ENCODE results near the gene CTXND2.
"Not testable (repeated sequence)": the region's sequence is repeated elsewhere in the genome, so short reads cannot be mapped to it uniquely, and the experiment has no call there.

The CTXND2 gene

GRCh38 chr1:150878931-150879330, 8.0 kb upstream of the CTXND2 start:
- not testable (repeated sequence) for DNase-seq; H3K9ac ChIP-seq (ENCODE audit: low read length); H3K36me3 ChIP-seq (ENCODE audit: control insufficient read depth, insufficient read depth, low read length)

DNA sequence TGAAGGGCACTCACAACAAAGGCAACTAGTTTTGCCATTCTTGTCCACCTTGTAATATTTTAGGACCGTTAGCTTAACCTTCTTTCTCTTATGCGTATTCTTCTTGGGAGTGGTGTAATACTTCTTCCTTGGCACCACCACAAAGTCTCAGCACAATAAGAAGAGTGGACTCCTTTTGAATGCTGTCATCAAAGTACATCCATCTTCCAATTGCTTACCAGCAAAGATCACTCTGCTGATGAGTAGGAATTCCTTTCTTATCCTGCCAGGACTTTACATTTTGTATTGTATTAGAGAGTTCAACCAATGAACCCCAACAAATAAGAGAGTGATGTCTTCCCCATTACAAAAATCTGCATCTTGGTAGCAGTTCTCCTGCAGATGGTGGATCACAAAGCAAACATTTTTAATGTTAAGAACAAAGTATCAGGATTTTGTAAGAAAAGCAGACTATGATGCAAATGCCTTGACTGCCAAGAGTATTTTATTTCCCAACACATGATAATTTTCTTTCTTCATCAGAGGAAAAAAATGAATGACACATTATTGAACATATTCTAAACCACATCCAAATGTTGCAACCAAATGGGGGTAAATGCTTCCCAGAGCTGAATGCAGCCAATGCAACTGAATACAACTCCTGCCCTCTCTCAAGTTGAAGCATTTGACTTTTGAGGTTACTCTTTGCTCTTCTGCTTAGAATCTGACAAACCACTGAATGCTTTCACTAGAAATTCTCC, 5.4 kb upstream of the CTXND2 start:
- H3K79me2 ChIP-seq (ENCODE audit: control insufficient read depth, insufficient read depth, low read length): no peaks in the 10 kb centered on the region
- no peak overlapping the region for H3K56ac ChIP-seq (ENCODE audit: low read length)
- H4K5ac ChIP-seq (ENCODE audit: low read length): no peak overlapping the region
- H3K4me3 ChIP-seq (ENCODE audit: low read length): no peak overlapping the region
- H2BK120ac ChIP-seq (ENCODE audit: low read depth, low read length): no peak overlapping the region
- no peaks in the 10 kb centered on the region for H3K36me3 ChIP-seq (ENCODE audit: control insufficient read depth, insufficient read depth, low read length)
- no peak overlapping the region for H4K8ac ChIP-seq (ENCODE audit: low read depth, low read length)
- no peak overlapping the region for H3K4me2 ChIP-seq (ENCODE audit: low read length)
- no peak overlapping the region for H3K9ac ChIP-seq (ENCODE audit: low read length)
- H3K4me1 ChIP-seq (ENCODE audit: control insufficient read depth, low read depth, low read length): no peaks in the 10 kb centered on the region
- H2AK5ac ChIP-seq (ENCODE audit: low read length): no peak overlapping the region
- no peak overlapping the region for H2BK5ac ChIP-seq (ENCODE audit: low read length)
- WGBS (ENCODE audit: extremely low coverage, insufficient coverage, low lambda C conversion rate): no CpG with 5 or more reads among the region's 2 CpGs
- no peaks in the 10 kb centered on the region for H3K27me3 ChIP-seq (ENCODE audit: insufficient read depth, low read length, poor library complexity)
- no peak overlapping the region for H3K27ac ChIP-seq (ENCODE audit: low read depth, low read length)
- no peaks in the 10 kb centered on the region for H3K79me1 ChIP-seq (ENCODE audit: low read length)
- H3K23ac ChIP-seq (ENCODE audit: low read length): no peak overlapping the region
- no peak overlapping the region for H3K18ac ChIP-seq (ENCODE audit: low read length)
- H3K4ac ChIP-seq (ENCODE audit: low read depth, low read length): no peak overlapping the region
- no peak for DNase-seq
- no peak overlapping the region for H2BK15ac ChIP-seq (replicated peaks; ENCODE audit: low read depth)

More at GRCh38 chr1:150878931-150879330, 8.0 kb upstream of the CTXND2 start:
- H3K18ac ChIP-seq (ENCODE audit: low read length); H3K4ac ChIP-seq (ENCODE audit: low read depth, low read length); H4K8ac ChIP-seq (ENCODE audit: low read depth, low read length); H2BK15ac ChIP-seq (replicated peaks; ENCODE audit: low read depth); H3K4me1 ChIP-seq (ENCODE audit: control insufficient read depth, low read depth, low read length); H2BK5ac ChIP-seq (ENCODE audit: low read length); H3K56ac ChIP-seq (ENCODE audit: low read length); H4K5ac ChIP-seq (ENCODE audit: low read length); H2AK5ac ChIP-seq (ENCODE audit: low read length); H3K79me2 ChIP-seq (ENCODE audit: control insufficient read depth, insufficient read depth, low read length); H3K27me3 ChIP-seq (ENCODE audit: insufficient read depth, low read length, poor library complexity); H3K4me2 ChIP-seq (ENCODE audit: low read length); H2BK120ac ChIP-seq (ENCODE audit: low read depth, low read length); H3K23ac ChIP-seq (ENCODE audit: low read length); H3K79me1 ChIP-seq (ENCODE audit: low read length); H3K4me3 ChIP-seq (ENCODE audit: low read length); H3K27ac ChIP-seq (ENCODE audit: low read depth, low read length): not testable (repeated sequence)
- no CpG with 5 or more reads among the region's 2 CpGs for WGBS (ENCODE audit: extremely low coverage, insufficient coverage, low lambda C conversion rate)

DNA sequence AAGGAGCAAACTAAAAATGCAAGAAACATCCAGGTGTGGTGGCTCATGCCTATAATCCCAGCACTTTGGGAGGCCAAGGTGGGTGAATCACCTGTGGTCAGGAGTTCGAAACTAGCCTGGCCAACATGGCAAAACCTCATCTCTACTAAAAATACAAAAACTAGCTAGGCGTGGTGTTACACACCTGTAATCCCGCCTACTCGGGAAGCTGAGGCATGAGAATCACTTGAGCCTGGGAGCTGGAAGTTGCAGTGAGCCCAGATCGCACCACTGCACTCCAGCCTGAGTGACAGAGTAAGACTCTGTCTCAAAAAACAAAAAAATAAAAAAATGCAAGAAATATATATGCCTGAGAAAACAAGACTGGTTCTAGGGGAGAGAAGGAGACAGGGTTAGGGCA, 3.8 kb upstream of the CTXND2 start:
- WGBS (ENCODE audit: extremely low coverage, insufficient coverage, low lambda C conversion rate): no CpG with 5 or more reads among the region's 5 CpGs

DNA sequence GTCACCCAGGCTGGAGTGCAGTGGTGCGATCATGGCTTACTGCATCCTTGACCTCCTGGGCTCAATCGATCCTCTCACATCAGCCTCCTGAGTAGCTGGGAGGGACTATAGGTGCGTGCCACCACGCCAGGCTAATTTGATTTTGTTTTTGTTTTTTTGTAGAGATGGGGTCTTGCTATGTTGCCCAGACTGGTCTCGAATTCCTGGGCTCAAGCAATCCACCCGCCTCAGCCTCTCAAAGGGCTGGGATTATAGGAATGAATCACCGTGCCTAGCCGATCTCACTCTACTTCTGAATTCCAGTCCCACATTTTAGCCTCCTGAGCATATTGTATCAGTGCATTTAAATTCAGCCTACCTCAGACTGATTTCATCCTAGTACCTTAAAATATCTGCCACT, 1.8 kb downstream of the CTXND2 start:
- Histone ChIP-seq H3K18ac (ENCODE audit: low read length) (no peak overlapping the region), H3K27ac (ENCODE audit: low read depth, low read length) (no peak overlapping the region), H3K23ac (ENCODE audit: low read length) (no peak overlapping the region), H2BK120ac (ENCODE audit: low read depth, low read length) (no peak overlapping the region), H3K4me1 (ENCODE audit: control insufficient read depth, low read depth, low read length) (no peaks in the 10 kb centered on the region), H2AK5ac (ENCODE audit: low read length) (no peak overlapping the region), H2BK15ac (replicated peaks; ENCODE audit: low read depth) (no peak overlapping the region), H3K36me3 (ENCODE audit: control insufficient read depth, insufficient read depth, low read length) (no peaks in the 10 kb centered on the region), H3K4me3 (ENCODE audit: low read length) (no peak overlapping the region), H3K79me2 (ENCODE audit: control insufficient read depth, insufficient read depth, low read length) (no peaks in the 10 kb centered on the region), H3K4me2 (ENCODE audit: low read length) (no peak overlapping the region), H3K79me1 (ENCODE audit: low read length) (no peaks in the 10 kb centered on the region), H3K56ac (ENCODE audit: low read length) (no peak overlapping the region), H3K4ac (ENCODE audit: low read depth, low read length) (no peak overlapping the region), H4K8ac (ENCODE audit: low read depth, low read length) (no peak overlapping the region), H3K27me3 (ENCODE audit: insufficient read depth, low read length, poor library complexity) (no peaks in the 10 kb centered on the region), H3K9ac (ENCODE audit: low read length) (no peak overlapping the region), H4K5ac (ENCODE audit: low read length) (no peak overlapping the region), H2BK5ac (ENCODE audit: low read length) (no peak overlapping the region)
- no CpG with 5 or more reads among the region's 8 CpGs for WGBS (ENCODE audit: extremely low coverage, insufficient coverage, low lambda C conversion rate)
- no peak for DNase-seq

More for the DNA sequence above, 3.8 kb upstream of the CTXND2 start:
- not testable (repeated sequence) for H3K36me3 ChIP-seq (ENCODE audit: control insufficient read depth, insufficient read depth, low read length); H3K4ac ChIP-seq (ENCODE audit: low read depth, low read length); H3K56ac ChIP-seq (ENCODE audit: low read length); H3K9ac ChIP-seq (ENCODE audit: low read length); DNase-seq; H3K27me3 ChIP-seq (ENCODE audit: insufficient read depth, low read length, poor library complexity); H3K27ac ChIP-seq (ENCODE audit: low read depth, low read length); H3K23ac ChIP-seq (ENCODE audit: low read length); H2BK5ac ChIP-seq (ENCODE audit: low read length); H3K4me3 ChIP-seq (ENCODE audit: low read length); H4K8ac ChIP-seq (ENCODE audit: low read depth, low read length); H3K79me1 ChIP-seq (ENCODE audit: low read length); H3K4me2 ChIP-seq (ENCODE audit: low read length); H3K79me2 ChIP-seq (ENCODE audit: control insufficient read depth, insufficient read depth, low read length); H2AK5ac ChIP-seq (ENCODE audit: low read length); H4K5ac ChIP-seq (ENCODE audit: low read length); H2BK120ac ChIP-seq (ENCODE audit: low read depth, low read length); H2BK15ac ChIP-seq (replicated peaks; ENCODE audit: low read depth); H3K4me1 ChIP-seq (ENCODE audit: control insufficient read depth, low read depth, low read length); H3K18ac ChIP-seq (ENCODE audit: low read length)

DNA sequence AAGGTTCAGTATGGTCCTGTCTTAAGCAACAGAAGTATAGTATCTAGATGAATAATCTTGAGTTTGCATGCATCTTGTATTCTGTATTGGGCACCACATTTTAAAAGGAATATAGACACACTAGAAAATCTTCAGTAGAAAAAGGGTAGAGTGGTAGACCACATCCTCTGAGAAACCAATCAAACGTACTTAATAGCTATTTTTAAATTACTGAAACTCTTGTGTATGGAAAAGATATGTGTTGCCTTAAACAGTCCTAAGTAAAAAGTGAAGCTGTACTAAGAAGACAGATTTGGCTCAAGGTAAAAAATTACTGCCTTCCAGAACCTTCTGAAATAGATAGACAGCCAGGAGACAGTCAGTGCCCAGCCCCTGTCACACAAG, 3.1 kb downstream of the CTXND2 start:
- no peak overlapping the region for H3K9ac ChIP-seq (ENCODE audit: low read length)
- H2BK5ac ChIP-seq (ENCODE audit: low read length): no peak overlapping the region
- H3K4ac ChIP-seq (ENCODE audit: low read depth, low read length): no peak overlapping the region
- H2BK120ac ChIP-seq (ENCODE audit: low read depth, low read length): no peak overlapping the region
- H3K4me2 ChIP-seq (ENCODE audit: low read length): no peak overlapping the region
- no peak overlapping the region for H2AK5ac ChIP-seq (ENCODE audit: low read length)
- H3K4me1 ChIP-seq (ENCODE audit: control insufficient read depth, low read depth, low read length): no peaks in the 10 kb centered on the region
- H4K5ac ChIP-seq (ENCODE audit: low read length): no peak overlapping the region
- H3K4me3 ChIP-seq (ENCODE audit: low read length): no peak overlapping the region
- H3K23ac ChIP-seq (ENCODE audit: low read length): no peak overlapping the region
- H2BK15ac ChIP-seq (replicated peaks; ENCODE audit: low read depth): no peak overlapping the region
- no peak overlapping the region for H3K18ac ChIP-seq (ENCODE audit: low read length)
- no peaks in the 10 kb centered on the region for H3K27me3 ChIP-seq (ENCODE audit: insufficient read depth, low read length, poor library complexity)
- no peaks in the 10 kb centered on the region for H3K79me2 ChIP-seq (ENCODE audit: control insufficient read depth, insufficient read depth, low read length)
- DNase-seq: no peak
- H3K27ac ChIP-seq (ENCODE audit: low read depth, low read length): no peak overlapping the region
- H4K8ac ChIP-seq (ENCODE audit: low read depth, low read length): no peak overlapping the region
- H3K56ac ChIP-seq (ENCODE audit: low read length): no peak overlapping the region
- no peaks in the 10 kb centered on the region for H3K79me1 ChIP-seq (ENCODE audit: low read length)
- WGBS (ENCODE audit: extremely low coverage, insufficient coverage, low lambda C conversion rate): no CpG with 5 or more reads among the region's 1 CpG
- no peaks in the 10 kb centered on the region for H3K36me3 ChIP-seq (ENCODE audit: control insufficient read depth, insufficient read depth, low read length)

DNA sequence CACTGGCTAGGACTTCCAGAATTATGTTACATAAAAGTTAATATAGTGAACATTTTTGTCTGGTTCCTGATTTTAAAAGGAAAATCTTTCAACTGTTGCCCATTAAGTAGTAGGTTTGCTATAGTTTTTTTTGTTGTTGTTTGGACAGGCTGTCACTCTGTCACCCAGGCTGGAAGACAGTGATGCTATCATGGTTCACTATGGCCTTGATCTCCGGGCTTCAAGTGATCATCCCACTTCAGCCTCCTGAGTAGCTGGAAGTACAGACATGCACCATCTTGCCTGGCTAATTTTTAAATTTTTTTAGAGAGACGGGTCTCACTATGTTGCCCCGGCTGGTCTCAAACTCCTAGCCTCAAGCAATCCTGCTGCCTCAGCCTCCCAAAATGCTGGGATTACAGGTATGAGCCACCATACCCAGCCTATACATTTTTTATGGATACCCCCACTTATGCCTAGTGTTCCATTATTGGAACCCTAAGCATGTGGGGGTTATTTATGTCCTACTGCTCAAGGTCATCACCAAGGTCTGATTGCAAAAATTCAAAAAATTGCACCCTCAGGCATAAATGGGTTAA, 6.5 kb downstream of the CTXND2 start:
- H3K27ac ChIP-seq (ENCODE audit: low read depth, low read length): no peak overlapping the region
- no peak overlapping the region for H3K4ac ChIP-seq (ENCODE audit: low read depth, low read length)
- H2BK5ac ChIP-seq (ENCODE audit: low read length): no peak overlapping the region

More for the DNA sequence above, 6.5 kb downstream of the CTXND2 start:
- Histone ChIP-seq H3K4me3 (ENCODE audit: low read length) (no peak overlapping the region), H2BK15ac (replicated peaks; ENCODE audit: low read depth) (no peak overlapping the region), H2AK5ac (ENCODE audit: low read length) (no peak overlapping the region), H3K23ac (ENCODE audit: low read length) (no peak overlapping the region), H4K8ac (ENCODE audit: low read depth, low read length) (no peak overlapping the region), H3K4me1 (ENCODE audit: control insufficient read depth, low read depth, low read length) (no peaks in the 10 kb centered on the region), H3K18ac (ENCODE audit: low read length) (no peak overlapping the region), H3K36me3 (ENCODE audit: control insufficient read depth, insufficient read depth, low read length) (no peaks in the 10 kb centered on the region), H3K4me2 (ENCODE audit: low read length) (no peak overlapping the region), H3K79me2 (ENCODE audit: control insufficient read depth, insufficient read depth, low read length) (no peaks in the 10 kb centered on the region), H3K27me3 (ENCODE audit: insufficient read depth, low read length, poor library complexity) (no peaks in the 10 kb centered on the region), H2BK120ac (ENCODE audit: low read depth, low read length) (no peak overlapping the region), H3K9ac (ENCODE audit: low read length) (no peak overlapping the region), H4K5ac (ENCODE audit: low read length) (no peak overlapping the region), H3K79me1 (ENCODE audit: low read length) (no peaks in the 10 kb centered on the region), H3K56ac (ENCODE audit: low read length) (no peak overlapping the region)
- no CpG with 5 or more reads among the region's 3 CpGs for WGBS (ENCODE audit: extremely low coverage, insufficient coverage, low lambda C conversion rate)
- DNase-seq: no peak
